ENCODE data around the gene GNA15.

DNA sequence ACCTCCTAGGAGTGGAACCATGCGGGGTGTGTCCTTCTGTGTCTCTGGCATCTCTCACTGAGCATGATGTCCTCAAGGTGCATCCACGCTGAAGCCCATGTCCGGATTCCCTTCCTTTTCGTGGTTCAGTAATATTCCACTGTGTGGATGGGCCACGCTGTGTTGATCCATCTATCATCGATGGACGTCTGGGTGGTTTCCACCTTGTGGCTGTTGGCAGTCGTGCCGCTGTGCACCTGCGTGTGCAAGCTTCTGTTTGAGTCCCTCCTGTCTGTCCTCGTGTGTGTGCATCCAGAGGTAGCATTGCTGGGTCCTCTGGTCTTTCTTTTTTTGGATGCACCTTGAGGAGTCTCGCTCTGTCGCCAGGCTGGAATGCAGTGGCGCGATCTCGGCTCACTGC is 11.2 kb upstream of the GNA15 start:
- no peak for TF ChIP-seq EZH2 (IDR thresholded peaks at IDR 0.05; ENCODE audit: low read length, missing control alignments)
- TF ChIP-seq, protein P1, sequence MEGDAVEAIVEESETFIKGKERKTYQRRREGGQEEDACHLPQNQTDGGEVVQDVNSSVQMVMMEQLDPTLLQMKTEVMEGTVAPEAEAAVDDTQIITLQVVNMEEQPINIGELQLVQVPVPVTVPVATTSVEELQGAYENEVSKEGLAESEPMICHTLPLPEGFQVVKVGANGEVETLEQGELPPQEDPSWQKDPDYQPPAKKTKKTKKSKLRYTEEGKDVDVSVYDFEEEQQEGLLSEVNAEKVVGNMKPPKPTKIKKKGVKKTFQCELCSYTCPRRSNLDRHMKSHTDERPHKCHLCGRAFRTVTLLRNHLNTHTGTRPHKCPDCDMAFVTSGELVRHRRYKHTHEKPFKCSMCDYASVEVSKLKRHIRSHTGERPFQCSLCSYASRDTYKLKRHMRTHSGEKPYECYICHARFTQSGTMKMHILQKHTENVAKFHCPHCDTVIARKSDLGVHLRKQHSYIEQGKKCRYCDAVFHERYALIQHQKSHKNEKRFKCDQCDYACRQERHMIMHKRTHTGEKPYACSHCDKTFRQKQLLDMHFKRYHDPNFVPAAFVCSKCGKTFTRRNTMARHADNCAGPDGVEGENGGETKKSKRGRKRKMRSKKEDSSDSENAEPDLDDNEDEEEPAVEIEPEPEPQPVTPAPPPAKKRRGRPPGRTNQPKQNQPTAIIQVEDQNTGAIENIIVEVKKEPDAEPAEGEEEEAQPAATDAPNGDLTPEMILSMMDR (conservative IDR thresholded peaks at IDR 0.05 in 1 of 2, IDR thresholded peaks at IDR 0.05 in 1 of 2; ENCODE audit: low read depth in 1 of 2, low read length in 2 of 2), result no peak
